Left hindlimb (tissue), 1 donor: Measurements from ENCODE around the gene FBXW11.

Experiments used
- DNase-seq: peaks from one replicate; pipeline ENCODE4 v3.0.0-alpha.2; 2018

The FBXW11 gene

DNA sequence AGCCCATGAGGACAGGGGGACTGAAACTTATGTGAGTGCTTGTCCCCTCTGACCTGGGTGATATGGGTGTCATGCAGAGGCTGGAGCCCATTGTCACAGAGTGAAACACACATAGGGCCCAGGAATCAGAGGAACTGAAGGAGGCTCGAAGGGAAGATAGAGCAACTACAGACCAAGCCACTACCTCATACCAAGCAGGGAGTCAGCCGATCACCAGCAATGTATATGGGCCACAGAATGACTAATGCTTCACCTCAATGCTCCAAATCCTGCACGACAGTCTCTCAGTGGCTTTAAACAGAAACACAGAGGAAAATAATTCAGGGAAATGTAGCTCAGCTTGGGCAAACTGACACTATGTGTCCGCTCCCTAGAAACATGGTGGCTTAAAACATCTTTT, 8.9 kb upstream of the FBXW11 start:
- DNase-seq: no peak

GRCh38 chr5:172010278-172010677, 3.8 kb upstream of the FBXW11 start:
- no peak for DNase-seq

GRCh38 chr5:172009536-172010270, 3.3 kb upstream of the FBXW11 start:
- DNase-seq: no peak

DNA sequence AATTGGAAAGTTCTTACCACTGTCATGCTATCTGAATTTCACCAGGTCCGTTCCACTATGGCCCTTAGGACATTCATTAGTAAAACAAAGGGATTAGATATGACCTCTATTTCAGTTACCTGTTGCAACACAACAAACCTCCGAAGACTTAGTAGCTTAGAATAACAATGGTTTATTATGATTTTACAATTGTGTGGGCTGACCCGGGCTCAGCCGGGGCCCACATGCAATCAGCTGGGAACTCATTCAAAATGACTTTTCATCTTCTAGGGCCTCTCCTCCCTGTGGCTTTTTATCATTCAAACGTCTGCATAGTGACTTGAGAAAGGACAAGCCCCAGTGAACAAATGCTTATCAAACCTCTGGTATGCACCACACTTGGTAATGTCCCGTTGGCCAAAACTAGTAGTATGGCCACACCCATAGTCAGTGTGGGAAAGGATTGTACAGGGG, 2.3 kb upstream of the FBXW11 start:
- no peak for DNase-seq

GRCh38 chr5:172008111-172008455, 1.6 kb upstream of the FBXW11 start:
- DNase-seq: no peak

- no peak for DNase-seq
These were observed 1.0 kb upstream of the FBXW11 start for GRCh38 chr5:172007175-172008110.

GRCh38 chr5:172005708-172006320, 624 bp downstream of the FBXW11 start:
- DNase-seq: no peak

GRCh38 chr5:172004824-172005237, 1.6 kb downstream of the FBXW11 start:
- DNase-seq: no peak

DNA sequence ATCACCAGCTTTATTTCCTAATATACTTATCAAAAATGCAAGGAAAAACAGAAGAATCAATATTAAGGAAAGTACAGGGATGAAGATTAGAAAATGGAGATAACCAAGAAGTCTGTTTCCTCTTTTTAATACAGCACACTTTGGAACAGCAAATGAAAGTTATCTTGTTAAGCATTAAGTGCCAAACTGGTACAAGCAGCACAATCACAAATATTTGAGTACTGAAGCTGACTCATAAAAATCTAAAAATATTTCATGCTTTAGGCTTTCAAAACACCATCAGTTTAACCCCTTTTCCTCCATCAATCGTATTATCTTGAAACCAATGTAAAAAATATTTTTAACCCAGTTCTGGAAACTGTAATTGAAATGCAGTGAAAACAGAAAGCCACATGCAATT, 2.7 kb downstream of the FBXW11 start:
- no peak for DNase-seq

GRCh38 chr5:172002840-172003512, 3.5 kb downstream of the FBXW11 start:
- DNase-seq: no peak

DNA sequence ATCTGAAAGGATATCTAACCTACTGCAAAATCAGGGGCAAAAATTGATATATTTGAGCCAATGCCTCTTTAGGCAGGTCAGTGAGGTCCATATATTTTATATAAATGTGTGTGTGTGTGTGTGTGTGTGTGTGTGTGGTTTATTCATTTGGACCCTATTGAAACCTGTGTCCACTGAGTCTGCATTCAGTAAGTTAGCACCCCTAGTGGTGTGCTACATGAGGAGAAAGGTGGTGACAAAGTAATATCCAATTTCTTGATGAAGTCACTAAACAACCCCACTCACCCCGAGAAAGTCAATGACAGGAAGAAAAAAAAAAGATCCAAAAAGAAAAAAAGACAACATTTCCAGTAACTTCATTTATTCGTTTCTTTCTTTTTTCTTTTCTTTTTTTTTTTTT, 4.1 kb downstream of the FBXW11 start:
- DNase-seq: no peak

- DNase-seq: no peak
These were observed 6.6 kb downstream of the FBXW11 start for GRCh38 chr5:171999877-172000276.

GRCh38 chr5:171999100-171999499, 7.3 kb downstream of the FBXW11 start:
- DNase-seq: no peak

DNA sequence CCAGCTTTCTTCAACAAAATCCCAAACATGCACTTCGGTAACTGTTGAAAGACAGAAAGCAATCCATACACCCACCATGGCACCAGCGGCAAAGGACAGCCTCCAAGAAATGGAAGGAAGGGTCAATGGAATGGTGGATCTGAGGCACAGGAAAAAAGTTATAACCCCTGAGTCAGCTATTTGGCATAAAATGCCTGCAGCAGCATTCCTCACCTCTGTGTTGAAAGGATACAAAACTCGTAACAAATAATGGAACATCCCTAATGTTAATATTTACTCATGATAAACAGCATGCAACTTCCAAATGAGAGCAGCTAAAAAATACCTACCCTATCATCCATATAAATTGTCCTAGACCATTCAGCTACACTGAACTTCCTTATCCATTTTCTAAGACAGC, 9.4 kb downstream of the FBXW11 start:
- no peak for DNase-seq

DNA sequence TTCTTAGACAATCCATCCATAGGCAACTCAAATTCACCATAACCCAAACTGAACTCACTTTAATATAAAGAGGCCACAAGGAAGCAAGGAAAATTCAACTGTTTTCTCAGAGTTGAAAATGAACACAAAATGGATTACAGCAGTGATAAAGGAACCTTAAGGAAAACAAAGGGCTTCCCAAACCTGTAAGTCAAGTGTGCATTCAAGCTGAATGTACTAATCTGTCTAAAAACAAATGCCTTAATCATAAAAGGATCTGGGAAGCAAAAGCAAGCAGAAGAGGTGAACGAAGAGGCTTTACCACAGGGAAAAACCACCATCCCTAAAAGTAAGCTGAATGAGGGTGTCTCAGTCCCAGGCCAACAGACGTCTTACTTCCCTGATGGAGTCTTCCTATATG, 13.6 kb downstream of the FBXW11 start:
- no peak for DNase-seq

- DNase-seq: no peak
These were observed 14.1 kb downstream of the FBXW11 start for GRCh38 chr5:171992305-171992704.

DNA sequence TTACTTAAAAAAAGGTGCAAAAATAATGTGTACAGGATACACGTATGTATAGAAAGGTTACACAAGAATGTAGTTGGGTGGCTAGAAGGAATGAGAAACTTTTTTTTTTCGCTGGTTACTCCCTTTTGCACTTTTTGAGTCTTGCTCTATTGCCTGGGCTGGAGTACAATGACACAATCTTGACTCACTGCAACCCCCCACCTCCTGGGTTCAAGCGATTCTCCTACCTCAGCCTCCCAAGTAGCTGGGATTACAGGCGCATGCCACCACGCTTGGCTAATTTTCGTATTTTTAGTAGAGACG, 15.8 kb downstream of the FBXW11 start:
- DNase-seq: no peak

- DNase-seq: no peak
These were observed 16.3 kb downstream of the FBXW11 start for GRCh38 chr5:171989946-171990712.

DNA sequence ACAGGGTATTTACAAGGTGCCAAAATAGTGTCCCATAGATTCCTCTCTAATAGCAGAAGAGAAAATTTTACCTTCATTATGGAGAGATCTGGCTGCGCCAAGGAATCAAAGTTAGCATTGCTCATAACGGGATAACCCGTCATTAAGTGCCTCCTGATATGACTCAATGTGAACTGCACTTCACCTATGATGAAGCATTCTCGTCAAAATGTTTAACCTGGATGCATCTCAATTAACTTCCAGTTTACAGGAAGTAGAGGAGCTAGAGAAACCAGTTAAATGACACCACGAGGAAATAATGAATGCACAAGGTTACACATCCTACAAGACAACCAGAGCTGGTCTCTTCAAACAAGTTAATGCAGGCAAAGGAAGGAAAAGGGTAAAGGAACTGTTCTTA, 17.2 kb downstream of the FBXW11 start:
- DNase-seq: no peak

- DNase-seq: no peak
These were observed 19.7 kb downstream of the FBXW11 start for GRCh38 chr5:171986772-171987171.

DNA sequence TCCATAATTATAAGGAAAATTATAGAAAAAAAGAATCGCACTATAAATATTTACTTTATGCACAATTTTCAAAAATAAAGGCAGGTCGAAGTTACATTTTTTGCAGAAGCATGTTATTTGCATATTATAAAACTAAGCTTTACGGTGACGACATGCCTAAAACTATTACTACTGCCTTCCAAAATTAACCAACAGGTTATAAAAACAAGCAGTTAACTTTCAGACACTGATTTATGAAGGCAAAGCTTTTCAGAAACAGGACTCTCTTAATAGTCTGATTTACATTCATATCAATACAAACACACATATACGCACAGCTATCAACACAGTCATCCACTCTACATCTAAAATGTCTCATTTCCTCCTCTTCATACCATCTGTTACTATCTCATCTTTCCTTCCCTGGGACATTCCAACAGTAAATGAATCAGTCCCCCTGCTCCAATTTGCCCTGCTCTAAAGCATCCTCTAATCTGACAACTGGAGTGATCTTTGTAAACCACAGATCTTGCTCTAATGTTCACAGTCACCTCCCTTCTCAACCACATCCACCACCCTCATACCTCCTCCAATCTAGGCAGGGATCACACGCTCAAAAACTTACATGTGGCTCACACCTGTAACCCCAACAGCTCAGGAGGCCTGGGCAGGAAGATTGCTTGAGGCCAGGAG, 21.6 kb downstream of the FBXW11 start:
- DNase-seq: no peak

DNA sequence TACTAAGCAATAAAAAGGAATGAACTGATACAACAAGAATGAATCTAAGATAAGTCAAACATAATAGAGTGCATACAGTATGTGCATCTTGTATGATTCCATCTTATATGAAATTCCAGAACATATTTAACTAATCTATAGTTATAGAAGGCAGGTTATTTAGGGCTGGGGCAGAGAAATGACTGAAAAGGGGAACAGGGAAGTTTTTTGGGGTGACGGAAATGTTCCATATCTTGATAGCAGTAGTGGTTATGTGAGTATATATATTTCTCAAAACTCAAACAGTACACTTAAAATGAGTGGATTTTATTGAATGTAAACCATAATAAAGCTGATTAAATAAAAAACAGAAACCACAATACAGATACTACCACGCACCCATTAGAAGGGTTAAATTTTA, 24.6 kb downstream of the FBXW11 start:
- no peak for DNase-seq
